Astrocyte (in vitro differentiated cells and primary cell): ENCODE results near the gene RIMBP2.

ENCODE experiments used
- CTCF ChIP-seq: IDR thresholded peaks from 2 replicates; pipeline ENCODE4 v1.5.1; 2011; ENCODE audit warnings: low read depth, mild to moderate bottlenecking, inconsistent platforms, low read length, moderate library complexity; ENCODE audit not compliant: insufficient read depth
- EZH2 ChIP-seq: IDR thresholded peaks from 2 replicates; pipeline ENCODE4 v1.6.1; 2012; ENCODE audit warnings: mild to moderate bottlenecking, low read length, inconsistent platforms; ENCODE audit not compliant: insufficient read depth

GRCh38 chr12:130456375-130457199, 259.5 kb downstream of the RIMBP2 start:
- TF ChIP-seq CTCF (no peak), EZH2 (no peak)
